HG03045 (cell line): ENCODE data around the gene TNK1.
"Not testable (repeated sequence)": the region's sequence is repeated elsewhere in the genome, so short reads cannot be mapped to it uniquely, and the experiment has no call there.

Experiments used
- ATAC-seq: cut with Tn5 transposase; IDR thresholded peaks from one replicate; pipeline ENCODE4 v1.9.1; 2021; ENCODE audit warnings: mild to moderate bottlenecking, moderate library complexity; ENCODE audit not compliant: unreplicated experiment

TNK1 gene

DNA sequence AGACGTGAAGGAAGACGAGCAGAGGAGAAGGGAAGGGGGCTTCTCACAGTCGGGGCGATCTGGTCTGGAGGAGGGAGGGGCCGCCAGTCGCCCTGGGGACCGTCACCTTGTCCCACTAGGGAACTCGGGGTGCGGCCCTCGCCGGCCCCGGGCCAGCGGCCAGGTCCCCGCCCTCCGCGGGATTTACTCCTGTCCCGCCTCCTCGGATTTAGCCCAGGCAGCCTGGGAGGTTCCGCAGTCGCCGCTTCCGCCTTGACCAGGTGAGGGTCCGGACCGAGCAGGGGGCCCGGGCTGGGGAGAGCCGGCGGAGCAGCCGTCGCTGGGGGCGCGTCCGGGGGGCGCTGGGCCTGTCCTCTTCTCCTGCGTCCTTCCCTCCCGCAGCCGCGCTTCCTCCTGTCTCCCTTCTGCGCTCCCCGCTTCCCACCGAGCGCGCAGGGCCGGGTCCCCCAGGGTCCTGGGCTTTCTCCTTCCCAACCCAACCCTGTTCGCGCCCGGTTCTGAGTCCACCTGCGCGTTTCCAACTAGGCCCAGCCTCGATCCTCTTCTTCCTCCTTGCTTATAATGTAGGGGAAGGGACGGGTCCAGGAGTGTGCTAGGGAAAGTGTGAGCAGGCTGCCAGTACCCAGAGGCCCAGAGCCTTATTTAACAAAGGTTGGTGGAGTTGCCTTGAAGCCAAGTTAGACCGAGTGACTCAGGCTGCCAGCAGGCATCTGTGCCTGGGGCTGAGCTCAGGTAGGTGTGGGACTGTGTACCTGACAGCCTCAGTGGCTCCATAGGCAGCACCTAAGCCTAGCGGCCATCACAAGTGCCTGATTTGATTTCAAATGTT, at the start of gene TNK1:
Gene TNK1, plus strand, starts transcription at position 235 of the 829 bp plus-strand sequence. CDS start 1,838 bp downstream, outside the sequence.
- no peak for ATAC-seq

DNA sequence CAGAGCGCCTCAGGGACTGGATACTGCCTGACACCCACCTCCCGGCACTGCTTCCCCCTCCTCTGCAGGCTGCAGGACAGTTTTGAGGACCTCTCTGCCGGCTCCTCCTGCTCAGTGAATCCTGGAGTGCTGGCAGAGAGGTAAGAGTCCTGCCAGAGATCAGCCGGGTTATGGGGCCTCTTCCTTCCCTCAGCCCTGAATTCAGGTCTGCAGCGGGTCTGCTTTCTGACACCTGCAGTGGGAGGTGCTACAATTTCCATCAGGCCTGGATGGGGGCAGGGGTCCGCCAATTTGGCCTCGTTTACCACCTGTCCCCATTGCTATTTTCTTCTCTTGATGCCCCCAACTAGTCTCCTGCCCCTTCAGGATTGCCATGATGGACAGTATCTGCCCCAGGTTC, 48.8 kb upstream of the TNK1 start:
- no peak for ATAC-seq

DNA sequence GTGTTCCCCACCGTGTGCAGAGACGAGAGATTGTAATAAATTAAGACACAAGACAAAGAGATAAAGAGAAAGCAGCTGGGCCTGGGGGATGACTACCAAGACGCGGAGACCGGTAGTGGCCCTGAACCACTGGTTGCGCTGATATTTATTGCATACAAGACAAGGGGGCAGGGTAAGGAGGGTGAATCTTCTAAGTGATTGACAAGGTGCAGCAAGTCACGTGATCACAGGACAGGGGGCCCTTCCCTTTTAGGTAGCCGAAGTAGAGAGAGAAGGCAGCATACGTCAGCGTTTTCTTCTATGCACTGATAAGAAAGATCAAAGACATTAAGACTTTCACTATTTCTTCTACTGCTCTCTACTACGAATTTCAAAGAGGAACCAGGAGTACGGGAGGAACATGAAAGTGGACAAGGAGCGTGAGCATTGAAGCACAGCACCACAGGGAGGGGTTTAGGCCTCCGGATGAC, 48.3 kb upstream of the TNK1 start:
- ATAC-seq = not testable (repeated sequence)

DNA sequence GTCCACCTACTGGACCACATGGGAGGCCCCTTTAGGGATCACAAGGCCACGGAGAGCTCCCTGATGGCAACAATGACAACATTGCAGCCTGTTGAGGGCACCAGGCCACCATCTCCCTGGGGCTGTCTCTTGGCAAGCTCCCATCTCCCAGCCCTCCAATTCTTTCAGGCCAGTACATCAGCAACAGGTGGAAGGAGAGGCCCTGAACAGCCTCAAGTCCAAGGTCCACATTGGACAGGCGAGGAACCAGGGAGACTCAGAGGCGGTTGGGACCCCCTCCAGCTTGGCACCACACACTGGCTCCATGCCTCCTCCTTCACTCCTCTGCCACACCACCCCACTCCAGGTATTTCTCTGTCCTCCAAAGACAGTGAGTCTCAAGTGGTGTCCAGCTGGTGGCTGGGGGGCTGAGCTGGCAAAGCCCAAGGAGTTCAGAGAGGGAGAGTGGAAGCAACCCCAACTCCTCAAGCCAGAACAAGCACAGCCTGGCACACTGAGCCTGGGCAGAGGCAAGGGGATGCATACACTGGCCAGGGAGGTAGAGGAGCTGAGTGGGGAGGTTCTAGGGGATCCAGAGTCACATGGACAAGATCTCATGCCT, 45.9 kb upstream of the TNK1 start:
- ATAC-seq = no peak

DNA sequence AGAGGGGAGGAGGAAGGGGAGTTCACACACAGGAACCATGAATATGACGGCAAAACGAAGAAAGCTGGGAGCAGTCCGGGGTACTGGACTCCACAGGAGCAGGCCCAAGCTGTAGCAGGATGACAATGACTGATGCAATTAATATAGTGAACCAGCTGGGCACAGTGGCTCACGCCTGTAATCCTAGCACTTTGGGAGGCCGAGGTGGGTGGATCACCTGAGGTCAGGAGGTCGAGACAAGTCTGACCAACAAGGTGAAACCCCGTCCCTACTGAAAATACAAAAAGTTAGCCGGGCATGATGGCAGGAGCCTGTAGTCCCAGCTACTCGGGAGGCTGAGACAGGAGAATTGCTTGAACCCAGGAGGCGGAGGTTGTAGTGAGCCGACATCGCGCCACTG, 45.1 kb upstream of the TNK1 start:
- ATAC-seq = not testable (repeated sequence)

DNA sequence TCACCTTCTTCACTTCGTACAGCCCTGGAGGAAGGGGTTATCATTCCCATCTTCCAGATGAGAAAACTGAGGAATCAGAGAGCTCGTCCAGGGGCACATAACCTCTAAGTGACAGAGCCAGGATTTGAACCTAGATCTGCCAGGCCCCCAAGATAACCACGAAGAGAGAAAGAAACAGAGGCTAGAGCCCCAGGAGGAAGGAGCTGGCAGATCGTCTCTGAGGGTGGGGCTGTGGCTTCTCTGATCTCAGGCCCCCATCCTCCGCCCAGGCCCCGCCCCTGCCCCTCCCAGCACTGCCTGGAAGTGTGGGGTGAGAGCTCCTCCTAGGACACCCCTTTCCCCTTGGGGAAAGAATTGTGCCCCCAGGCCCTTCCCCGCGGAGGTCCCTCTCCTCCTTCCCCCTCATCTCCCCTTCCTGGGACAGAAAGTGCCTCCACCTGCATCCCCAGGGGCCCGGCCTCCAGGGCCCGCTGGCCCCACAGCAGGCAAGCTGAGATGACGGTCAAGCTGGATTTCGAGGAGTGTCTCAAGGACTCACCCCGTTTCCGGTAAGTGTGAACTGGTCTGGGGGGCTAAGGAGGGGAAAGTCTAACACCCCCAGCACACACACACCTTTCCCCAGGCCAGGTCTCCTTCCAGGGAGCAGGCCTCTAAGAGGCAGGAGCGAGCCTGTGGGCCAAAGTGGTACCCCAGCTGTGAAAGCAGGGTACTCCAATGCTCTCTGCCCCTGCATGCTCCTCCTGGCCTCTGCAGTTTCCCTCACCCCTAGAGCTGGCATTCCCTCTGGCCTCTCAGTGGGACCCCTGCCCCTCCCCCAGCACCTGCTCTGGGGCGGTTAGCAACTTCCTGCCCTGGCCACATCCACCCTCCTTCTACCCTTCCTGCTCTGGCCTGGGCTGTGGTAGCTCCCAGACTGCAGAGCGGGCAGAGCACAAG, 44.4 kb upstream of the TNK1 start, which contains the start of gene ACAP1:
Gene ACAP1, plus strand, starts transcription at position 290 of the 936 bp plus-strand sequence. Its CDS starts 206 bp downstream, at position 496.
- ATAC-seq = no peak

DNA sequence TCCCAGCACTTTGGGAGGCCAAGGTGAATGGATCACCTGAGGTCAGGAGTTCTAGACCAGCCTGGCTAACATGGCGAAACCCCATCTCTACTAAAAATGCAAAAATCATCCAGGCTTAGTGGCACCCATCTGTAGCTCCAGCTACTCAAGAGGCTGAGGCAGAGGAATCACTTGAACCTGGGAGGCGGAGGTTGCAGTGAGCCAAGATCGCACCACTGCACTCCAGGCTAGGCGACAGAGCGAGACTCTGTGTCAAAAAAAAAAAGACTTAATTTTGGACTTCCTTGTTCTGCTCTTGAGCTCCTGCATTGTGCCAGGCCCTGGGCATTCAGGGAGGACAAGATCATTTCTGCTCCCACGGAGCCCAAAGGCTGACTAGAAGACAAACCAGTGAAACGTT, 43.3 kb upstream of the TNK1 start:
- ATAC-seq = not testable (repeated sequence)

DNA sequence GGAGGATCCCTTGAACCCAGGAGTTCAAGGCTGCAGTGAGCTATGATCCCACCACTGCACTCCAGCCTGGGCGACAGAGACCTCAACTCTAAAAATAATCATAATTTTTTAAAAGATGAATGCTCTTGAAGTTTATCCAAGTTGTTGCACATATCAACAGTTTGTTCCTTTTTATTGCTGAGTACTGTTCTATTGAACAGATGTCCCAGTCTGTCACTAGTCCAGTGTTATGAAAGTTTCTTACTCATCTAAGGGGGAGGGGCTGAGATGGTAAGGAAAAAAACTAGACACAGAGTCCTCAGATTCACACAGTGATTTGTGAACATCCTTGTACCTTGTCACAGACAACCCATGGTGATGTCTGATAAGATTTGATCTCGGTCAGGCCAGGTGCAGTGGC, 40.7 kb upstream of the TNK1 start:
- no peak for ATAC-seq

DNA sequence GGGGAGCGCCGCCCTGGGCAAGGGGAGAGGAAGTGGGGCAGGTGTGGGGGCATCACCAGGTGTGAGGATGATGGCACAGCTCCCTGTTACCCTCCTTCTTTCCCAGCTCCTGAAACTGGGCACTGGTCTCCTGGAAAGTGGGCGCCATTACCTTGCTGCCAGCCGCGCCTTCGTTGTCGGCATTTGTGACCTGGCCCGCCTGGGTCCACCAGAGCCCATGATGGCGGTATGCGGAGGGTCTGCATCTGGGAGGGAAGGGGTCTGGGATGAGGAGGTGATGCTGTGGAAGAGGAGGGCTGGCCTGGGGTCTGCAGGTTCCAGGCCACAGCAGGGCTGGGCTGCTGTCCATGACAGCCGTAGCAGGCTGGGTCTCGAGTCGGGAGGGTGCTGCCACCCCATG, 39.0 kb upstream of the TNK1 start:
- no peak for ATAC-seq

DNA sequence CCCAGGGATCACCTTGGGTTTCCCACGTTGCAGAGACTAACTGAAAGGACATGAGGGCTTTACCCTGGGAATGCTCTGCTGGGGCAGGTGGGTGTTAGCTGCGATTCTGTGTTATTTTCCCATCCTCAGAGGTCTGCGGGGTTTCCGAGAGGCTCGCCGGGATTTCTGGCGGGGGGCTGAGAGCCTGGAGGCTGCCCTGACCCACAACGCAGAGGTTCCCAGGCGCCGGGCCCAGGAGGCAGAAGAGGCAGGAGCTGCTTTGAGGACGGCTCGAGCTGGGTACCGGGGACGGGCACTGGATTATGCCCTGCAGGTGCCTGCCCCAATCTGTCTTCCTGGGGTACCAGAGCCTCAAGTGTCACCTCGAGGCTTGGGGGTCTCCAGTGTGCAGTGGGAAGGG, 37.6 kb upstream of the TNK1 start:
- ATAC-seq = no peak

DNA sequence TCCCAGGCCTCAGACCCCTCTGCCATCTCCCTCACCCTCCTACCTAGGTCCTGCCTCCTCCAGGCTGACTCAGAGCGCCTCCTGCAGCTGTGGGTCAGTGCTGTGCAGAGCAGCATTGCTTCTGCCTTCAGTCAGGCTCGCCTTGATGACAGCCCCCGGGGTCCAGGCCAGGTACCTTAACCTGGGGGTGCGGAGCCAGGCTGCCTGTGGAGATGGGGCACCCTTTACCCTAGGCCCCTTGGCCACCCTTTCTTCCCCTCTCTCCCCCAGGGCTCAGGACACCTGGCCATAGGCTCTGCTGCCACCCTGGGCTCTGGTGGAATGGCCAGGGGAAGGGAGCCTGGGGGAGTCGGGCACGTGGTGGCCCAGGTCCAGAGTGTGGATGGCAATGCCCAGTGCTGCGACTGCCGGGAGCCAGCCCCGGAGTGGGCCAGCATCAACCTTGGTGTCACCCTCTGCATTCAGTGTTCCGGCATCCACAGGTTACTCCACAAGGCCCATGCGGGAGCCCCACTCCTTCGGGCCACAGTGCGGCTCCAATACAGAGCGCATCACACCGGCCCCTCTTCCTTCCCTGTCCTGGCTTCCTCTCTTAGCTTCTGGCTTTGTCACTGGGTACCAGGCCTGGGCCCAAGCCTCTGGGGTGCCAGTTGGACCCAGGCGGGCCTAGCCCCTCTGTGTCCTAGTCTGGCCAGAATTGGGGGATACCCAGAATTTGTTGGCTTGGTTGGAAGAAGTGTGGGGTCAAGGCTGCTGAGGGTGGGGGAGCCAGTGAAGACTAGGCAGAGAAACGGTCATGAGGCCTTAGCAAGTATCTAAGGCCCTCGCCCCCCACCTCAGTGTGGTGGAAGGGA, 33.9 kb upstream of the TNK1 start:
- no peak for ATAC-seq

DNA sequence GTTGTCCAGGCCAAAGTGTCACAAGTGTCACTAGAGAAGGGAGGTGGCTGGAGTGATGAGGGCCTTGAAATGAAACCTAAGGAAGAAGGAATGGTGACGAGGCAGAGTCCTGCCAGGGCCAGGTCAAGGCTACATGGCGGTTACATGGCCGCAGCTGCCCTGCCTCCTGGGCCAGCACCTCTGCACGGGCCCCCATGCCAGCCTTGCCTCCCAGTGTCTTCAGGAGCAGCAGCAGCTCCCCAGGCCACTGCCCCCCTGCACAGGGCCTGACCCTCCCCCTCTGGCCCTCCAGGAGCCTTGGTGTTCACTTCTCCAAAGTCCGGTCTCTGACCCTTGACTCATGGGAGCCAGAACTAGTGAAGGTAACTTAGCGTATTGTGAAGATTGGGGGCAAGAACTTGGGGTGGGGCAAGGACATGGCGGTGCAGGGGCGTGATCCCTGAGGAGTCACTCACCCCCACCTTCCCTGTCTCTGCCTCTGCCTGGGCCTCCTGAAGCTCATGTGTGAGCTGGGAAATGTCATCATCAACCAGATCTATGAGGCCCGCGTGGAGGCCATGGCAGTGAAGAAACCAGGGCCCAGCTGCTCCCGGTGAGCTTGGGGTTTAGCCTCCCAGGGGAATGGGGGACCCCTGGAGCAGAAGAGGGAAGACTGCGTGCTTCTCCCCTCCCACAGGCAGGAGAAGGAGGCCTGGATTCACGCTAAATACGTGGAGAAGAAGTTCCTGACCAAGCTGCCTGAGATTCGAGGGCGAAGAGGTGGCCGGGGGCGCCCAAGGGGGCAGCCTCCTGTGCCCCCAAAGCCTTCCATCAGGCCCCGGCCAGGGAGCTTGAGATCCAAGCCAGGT, 33.0 kb upstream of the TNK1 start:
- ATAC-seq = no peak

DNA sequence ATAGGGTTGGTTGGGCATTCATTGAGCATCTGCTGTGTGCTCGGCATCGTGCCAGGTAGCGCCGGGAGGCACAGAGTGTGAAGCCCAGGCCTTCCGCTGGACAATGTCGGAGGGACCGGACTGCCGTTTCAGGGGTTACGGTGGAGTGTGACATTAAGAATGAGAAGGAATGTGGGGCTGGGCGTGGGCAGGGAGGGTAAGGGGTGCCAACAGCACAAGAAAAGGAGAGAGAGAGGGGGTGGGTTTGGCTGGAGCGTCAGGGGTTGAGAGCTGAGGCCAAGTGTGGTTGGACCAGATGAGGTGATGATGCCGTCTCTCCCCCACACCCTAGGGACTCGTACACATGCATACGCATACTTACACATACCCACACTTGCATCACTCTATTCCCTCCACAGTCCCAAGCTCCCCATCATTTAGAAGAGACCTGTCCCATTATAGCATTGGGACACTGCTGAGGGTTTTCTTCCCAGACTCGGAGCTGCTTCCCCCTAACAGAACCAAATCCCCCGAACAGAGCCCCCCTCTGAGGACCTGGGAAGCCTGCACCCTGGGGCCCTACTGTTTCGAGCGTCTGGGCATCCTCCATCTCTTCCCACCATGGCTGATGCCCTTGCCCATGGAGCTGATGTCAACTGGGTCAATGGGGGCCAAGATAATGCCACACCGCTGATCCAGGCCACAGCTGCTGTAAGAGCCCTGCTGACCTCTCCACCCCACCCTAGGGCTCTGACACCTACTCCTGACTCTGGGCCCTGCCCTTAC, 32.2 kb upstream of the TNK1 start:
- ATAC-seq = no peak

DNA sequence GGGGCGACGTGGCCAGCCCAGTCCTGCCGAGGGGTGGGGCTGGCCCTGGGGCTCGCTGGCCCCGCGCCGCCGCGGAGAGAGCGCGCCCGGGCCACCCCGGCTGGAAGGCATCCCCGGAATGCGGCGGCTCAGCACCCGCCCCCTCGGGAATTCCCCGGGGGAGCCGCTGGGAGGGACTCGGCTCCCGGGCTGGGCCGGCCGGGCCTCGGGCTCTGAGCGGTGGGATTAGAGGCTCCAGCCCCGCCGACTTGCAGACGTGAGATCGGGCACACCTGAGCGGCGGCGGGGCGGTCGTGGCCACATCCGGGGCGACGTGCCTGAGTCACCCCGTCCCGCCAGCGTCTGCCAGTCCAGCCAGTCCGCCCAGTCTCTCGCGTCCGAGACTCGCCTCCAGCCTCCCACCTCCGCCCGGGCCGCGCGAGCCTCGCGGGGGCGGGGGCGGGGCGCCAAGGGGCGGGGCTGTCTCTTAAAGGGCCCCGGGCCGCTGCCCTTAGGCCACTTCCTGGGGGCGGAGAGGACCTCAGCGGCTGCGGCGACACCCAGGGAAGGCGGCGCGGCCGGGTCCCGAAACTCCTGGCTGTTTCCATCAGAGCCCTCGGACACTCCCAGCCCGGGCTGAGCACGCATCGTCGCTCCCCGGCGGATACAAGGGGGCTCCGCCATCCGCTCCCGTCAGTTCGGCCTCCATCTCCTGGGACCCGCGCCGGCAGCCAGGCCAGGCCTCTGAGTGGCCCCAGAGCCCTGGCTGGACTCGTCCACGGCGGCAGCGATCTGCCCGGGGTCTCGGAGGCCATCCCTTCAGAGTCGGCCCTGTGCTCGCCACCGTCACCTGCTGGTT, 29.0 kb upstream of the TNK1 start, which contains the start of gene KCTD11:
Gene KCTD11, plus strand, starts transcription at position 498 of the 838 bp plus-strand sequence.
- ATAC-seq = peak; percentile 56

DNA sequence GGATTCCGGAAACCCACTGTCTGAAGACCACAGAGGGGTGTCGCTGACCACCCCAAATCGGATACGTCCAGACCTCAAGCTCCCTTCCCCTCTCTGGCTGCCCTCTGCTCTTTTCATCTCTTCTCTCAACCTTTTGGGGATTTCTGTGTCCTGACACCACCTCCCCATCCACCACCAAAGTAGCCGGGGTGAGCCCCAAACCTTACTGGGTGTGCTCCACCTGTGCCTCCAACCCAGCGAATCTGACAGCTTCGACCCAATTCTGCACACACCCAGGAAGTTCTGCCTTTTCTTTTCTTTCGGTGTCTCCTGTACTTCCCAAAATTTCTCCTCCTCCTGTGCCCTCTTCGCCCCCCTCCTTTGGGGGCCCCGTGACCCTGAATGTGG, 28.4 kb upstream of the TNK1 start:
- no peak for ATAC-seq

DNA sequence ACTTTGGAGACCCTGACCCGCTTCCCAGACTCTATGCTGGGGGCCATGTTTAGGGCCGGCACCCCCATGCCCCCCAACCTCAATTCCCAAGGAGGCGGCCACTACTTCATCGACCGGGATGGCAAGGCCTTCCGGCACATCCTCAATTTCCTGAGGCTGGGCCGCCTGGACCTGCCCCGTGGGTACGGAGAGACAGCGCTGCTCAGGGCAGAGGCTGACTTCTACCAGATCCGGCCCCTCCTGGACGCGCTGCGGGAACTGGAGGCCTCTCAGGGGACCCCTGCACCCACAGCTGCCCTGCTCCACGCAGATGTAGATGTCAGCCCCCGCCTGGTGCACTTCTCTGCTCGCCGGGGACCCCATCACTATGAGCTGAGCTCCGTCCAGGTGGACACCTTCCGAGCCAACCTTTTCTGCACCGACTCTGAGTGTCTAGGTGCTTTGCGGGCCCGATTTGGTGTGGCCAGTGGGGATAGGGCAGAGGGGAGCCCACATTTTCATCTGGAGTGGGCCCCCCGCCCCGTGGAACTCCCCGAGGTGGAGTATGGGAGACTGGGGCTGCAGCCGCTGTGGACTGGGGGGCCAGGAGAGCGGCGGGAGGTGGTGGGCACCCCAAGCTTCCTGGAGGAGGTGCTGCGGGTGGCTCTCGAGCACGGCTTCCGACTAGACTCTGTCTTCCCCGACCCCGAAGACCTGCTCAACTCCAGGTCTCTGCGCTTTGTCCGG, 27.8 kb upstream of the TNK1 start:
- ATAC-seq = no peak

DNA sequence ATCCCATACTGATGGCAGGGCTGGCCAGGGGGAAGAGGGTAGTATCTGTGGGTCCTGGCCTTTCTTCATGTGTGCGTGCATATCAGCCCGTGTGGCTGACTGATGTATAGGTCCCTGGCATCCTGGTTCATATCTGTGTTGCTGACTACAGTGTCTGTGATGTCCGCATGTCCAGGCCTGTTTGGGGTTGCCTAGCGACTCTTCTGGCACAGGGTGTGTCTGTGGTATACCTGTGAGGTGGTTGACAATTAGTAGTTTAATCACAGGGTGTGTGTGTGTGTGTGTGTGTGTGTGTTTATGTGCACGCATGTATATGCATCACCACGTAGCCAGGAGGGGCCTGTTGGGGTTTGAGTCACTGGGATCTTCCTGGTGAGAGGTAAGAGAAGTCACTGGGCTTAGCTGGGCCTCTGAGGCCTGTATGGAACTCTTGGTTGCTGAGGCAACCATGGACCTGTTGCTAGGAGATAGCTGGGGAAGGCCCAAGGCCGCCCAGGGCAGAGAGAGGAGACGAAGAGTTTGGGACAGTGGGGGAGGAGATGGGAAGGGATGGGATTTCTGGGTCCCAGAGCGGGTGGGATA, 26.5 kb upstream of the TNK1 start:
- ATAC-seq = no peak
